ENCODE results near the gene INKA2.

The INKA2 gene

GRCh38 chr1:111691886-111692285 lies 47.3 kb downstream of the INKA2 start:
- Histone ChIP-seq H3K27me3 (ENCODE audit: control insufficient read depth in 1 of 2, insufficient read depth in 1 of 2, low read length in 2 of 2) (no peaks in the 10 kb centered on the region), H2BK15ac (ENCODE audit: low read depth, poor library complexity, severe bottlenecking) (no peak overlapping the region), H3K4ac (ENCODE audit: low read depth in 1 of 2, low read length in 2 of 2) (no peak overlapping the region), H4K8ac (ENCODE audit: low read length) (no peak overlapping the region), H3K79me1 (replicated peaks; ENCODE audit: low read length, poor library complexity, severe bottlenecking) (peaks cover 9% of the 10 kb centered on the region), H3K14ac (ENCODE audit: low read length in 2 of 2) (no peak overlapping the region), H3K4me3 (ENCODE audit: insufficient read depth in 1 of 2, low read depth in 1 of 2, low read length in 2 of 2) (no peak overlapping the region), H3K36me3 (ENCODE audit: control insufficient read depth in 1 of 2, insufficient read depth in 2 of 2, low read depth in 1 of 2, low read length in 2 of 2) (peaks cover 0 to 58% of the 10 kb centered on the region in 2 experiments), H2BK12ac (ENCODE audit: low read length in 2 of 2) (no peak overlapping the region), H3K4me1 (ENCODE audit: control insufficient read depth, insufficient read depth, low read depth, low read length) (no peaks in the 10 kb centered on the region), H2AK5ac (ENCODE audit: low read length, severe bottlenecking) (no peak overlapping the region), H3K9ac (ENCODE audit: low read length) (no peak overlapping the region), H3K18ac (ENCODE audit: low read depth in 1 of 2, low read length in 2 of 2) (no peak overlapping the region), H3K9me3 (ENCODE audit: control insufficient read depth, low read length) (no peaks in the 10 kb centered on the region), H4K91ac (ENCODE audit: low read length) (no peak overlapping the region), H2BK5ac (ENCODE audit: low read depth, low read length, poor library complexity, severe bottlenecking) (no peak overlapping the region), H2BK120ac (ENCODE audit: low read depth, low read length) (no peak overlapping the region), H3K27ac (ENCODE audit: low read length, poor library complexity, severe bottlenecking) (no peak overlapping the region), H2AFZ (ENCODE audit: low read depth, low read length) (no peak overlapping the region), H3K23ac (ENCODE audit: low read length in 2 of 2) (no peak overlapping the region), H3K4me2 (ENCODE audit: low read length, poor library complexity, severe bottlenecking) (no peak overlapping the region)
- DNase-seq = no peak
- WGBS = 100% methylated on average over 1 of the region's 1 CpG

GRCh38 chr1:111690306-111690617 lies 48.9 kb downstream of the INKA2 start:
- Histone ChIP-seq H4K91ac (ENCODE audit: low read length) (no peak overlapping the region), H3K9ac (ENCODE audit: low read length) (peak overlapping the region; percentile 10), H2AK5ac (ENCODE audit: low read length, severe bottlenecking) (no peak overlapping the region), H3K18ac (ENCODE audit: low read depth in 1 of 2, low read length in 2 of 2) (no peak overlapping the region), H2BK12ac (ENCODE audit: low read length in 2 of 2) (no peak overlapping the region), H3K27ac (ENCODE audit: low read length, poor library complexity, severe bottlenecking) (peak overlapping the region; percentile 49), H2BK120ac (ENCODE audit: low read depth, low read length) (no peak overlapping the region), H3K14ac (ENCODE audit: low read length in 2 of 2) (no peak overlapping the region), H2BK5ac (ENCODE audit: low read depth, low read length, poor library complexity, severe bottlenecking) (no peak overlapping the region), H3K36me3 (ENCODE audit: control insufficient read depth in 1 of 2, insufficient read depth in 2 of 2, low read depth in 1 of 2, low read length in 2 of 2) (peaks cover 0 to 42% of the 10 kb centered on the region in 2 experiments), H3K9me3 (ENCODE audit: control insufficient read depth, low read length) (no peaks in the 10 kb centered on the region), H3K23ac (ENCODE audit: low read length in 2 of 2) (no peak overlapping the region), H4K8ac (ENCODE audit: low read length) (no peak overlapping the region), H3K4me3 (ENCODE audit: insufficient read depth in 1 of 2, low read depth in 1 of 2, low read length in 2 of 2) (no peak overlapping the region), H2BK15ac (ENCODE audit: low read depth, poor library complexity, severe bottlenecking) (no peak overlapping the region), H3K79me1 (replicated peaks; ENCODE audit: low read length, poor library complexity, severe bottlenecking) (peaks cover 7% of the 10 kb centered on the region), H2AFZ (ENCODE audit: low read depth, low read length) (no peak overlapping the region), H3K4ac (ENCODE audit: low read depth in 1 of 2, low read length in 2 of 2) (no peak overlapping the region), H3K4me2 (ENCODE audit: low read length, poor library complexity, severe bottlenecking) (no peak overlapping the region), H3K27me3 (ENCODE audit: control insufficient read depth in 1 of 2, insufficient read depth in 1 of 2, low read length in 2 of 2) (no peaks in the 10 kb centered on the region), H3K4me1 (ENCODE audit: control insufficient read depth, insufficient read depth, low read depth, low read length) (no peaks in the 10 kb centered on the region)
- DNase-seq = peak; percentile 81

Small RNAs within 50 kb of the gene (small RNA-seq; reads per million reads assigned to genes)
- gene INKA2 (ENCODE audit: low read depth) = 1.2 reads per million

Measured in mesenchymal stem cell (in vitro differentiated cells and primary cell).